Testis (tissue), 3 donors: ENCODE data around the gene PITPNC1. TPM values are rescaled to one million over a fixed set of nuclear protein-coding genes. Genes with fewer than 3 reads are reported as not detected.

ENCODE experiments used
- DNase-seq: peaks from one replicate; pipeline ENCODE4 v3.0.0-alpha.2; 2019
- H3K27ac ChIP-seq, 2 donors: fragments of 200-600 bp; sonication (generic); one replicate each; pipeline ENCODE4 v1.5.1; 2019
- H3K27me3 ChIP-seq: fragments of 200-600 bp; sonication (generic); one replicate; pipeline ENCODE4 v1.5.1; 2019
- H3K36me3 ChIP-seq: fragments of 200-600 bp; sonication (generic); one replicate; pipeline ENCODE4 v1.5.1; 2017; ENCODE audit warnings: low read depth; ENCODE audit errors: missing control alignments
- H3K4me1 ChIP-seq: fragments of 200-600 bp; sonication (generic); one replicate; pipeline ENCODE4 v1.5.1; 2019
- H3K4me3 ChIP-seq, 2 donors: fragments of 200-600 bp; sonication (generic); one replicate each; pipeline ENCODE4 v1.5.1; 2017 to 2019
- H3K9me3 ChIP-seq: fragments of 200-600 bp; sonication (generic); one replicate; pipeline ENCODE4 v1.5.1; 2017
- CTCF ChIP-seq, 3 experiments: fragments of 450-650 bp in 2 of 3; fragments of 200-600 bp in 1 of 3; sonication (generic) in 1 of 3; IDR thresholded peaks; one replicate each; pipeline ENCODE4 v1.5.1; 2016 to 2019; ENCODE audit warnings: antibody characterized with exemption in 3 of 3, mild to moderate bottlenecking in 2 of 3, moderate library complexity in 1 of 3
- POLR2A ChIP-seq: fragments of 450-650 bp; IDR thresholded peaks from one replicate; pipeline ENCODE4 v1.6.1; 2017; ENCODE audit warnings: antibody characterized with exemption, mild to moderate bottlenecking, moderate library complexity
- WGBS, 2 donors: methylation state at CpG; one replicate each; pipeline ENCODE4 v1.1.5; 2018; 5-methylcytosine and 5-hydroxymethylcytosine counted together
- intact Hi-C: fragments of 100-400 bp; cut with DNase I; formaldehyde crosslinking; loops from one replicate; pipeline ENCODE4 v1.15.1; 2023; ENCODE audit warnings: low total_unique reads
- polyA plus RNA-seq: library from polyadenylated mRNA; stranded (reverse); fragments of 350-450 nt; fragmentation: Illumina TruSeq; extraction: RNeasy Lipid Tissue Mini Kit (QIAGEN cat#74804); gene quantifications from one replicate; pipeline ENCODE4 v1.2.3, GENCODE V29; 2014; ENCODE audit warnings: low read depth, low replicate concordance; ENCODE audit not compliant: insufficient read depth
- total RNA-seq, 2 donors: library from RNA; depleted of rRNA; stranded (reverse); fragments of >200 nt; gene quantifications; one replicate each; pipeline ENCODE4 v1.2.3, GENCODE V29; 2016

The PITPNC1 gene
- total and polyA plus RNA-seq, 3 donors from 2014 or later, result 8.3 to 12.8 (median 12.2) TPM

GRCh38 chr17:67693811-67694210, 316.7 kb downstream of the PITPNC1 start:
- DNase-seq, result no peak

GRCh38 chr17:67696347-67696746, 319.3 kb downstream of the PITPNC1 start:
- TF ChIP-seq CTCF (IDR thresholded peaks at IDR 0.05) (no peak), POLR2A (no peak)
- Histone ChIP-seq H3K9me3 (no peaks in the 10 kb centered on the region), H3K4me3 (no peak overlapping the region), H3K27ac (no peak overlapping the region), H3K27me3 (no peaks in the 10 kb centered on the region), H3K4me1 (no peaks in the 10 kb centered on the region), H3K36me3 (no peaks in the 10 kb centered on the region)
- 78 to 87% methylated on average over 3 of the region's 3 CpGs for WGBS, 2 donors
- intact Hi-C loops, result no loop called here
- no peak for DNase-seq

More at GRCh38 chr17:67693811-67694210, 316.7 kb downstream of the PITPNC1 start:
- Histone ChIP-seq H3K9me3 (no peaks in the 10 kb centered on the region), H3K27ac (no peak overlapping the region), H3K36me3 (no peaks in the 10 kb centered on the region), H3K4me3 (no peak overlapping the region), H3K27me3 (no peaks in the 10 kb centered on the region), H3K4me1 (peaks cover 3% of the 10 kb centered on the region)
- intact Hi-C loops, result loop anchor here (5.0 kb wide), 1 partner anchor 317 kb away; the partner anchor contains the start of gene PITPNC1
- TF ChIP-seq CTCF (IDR thresholded peaks at IDR 0.05) (no peak), POLR2A (no peak)

DNA sequence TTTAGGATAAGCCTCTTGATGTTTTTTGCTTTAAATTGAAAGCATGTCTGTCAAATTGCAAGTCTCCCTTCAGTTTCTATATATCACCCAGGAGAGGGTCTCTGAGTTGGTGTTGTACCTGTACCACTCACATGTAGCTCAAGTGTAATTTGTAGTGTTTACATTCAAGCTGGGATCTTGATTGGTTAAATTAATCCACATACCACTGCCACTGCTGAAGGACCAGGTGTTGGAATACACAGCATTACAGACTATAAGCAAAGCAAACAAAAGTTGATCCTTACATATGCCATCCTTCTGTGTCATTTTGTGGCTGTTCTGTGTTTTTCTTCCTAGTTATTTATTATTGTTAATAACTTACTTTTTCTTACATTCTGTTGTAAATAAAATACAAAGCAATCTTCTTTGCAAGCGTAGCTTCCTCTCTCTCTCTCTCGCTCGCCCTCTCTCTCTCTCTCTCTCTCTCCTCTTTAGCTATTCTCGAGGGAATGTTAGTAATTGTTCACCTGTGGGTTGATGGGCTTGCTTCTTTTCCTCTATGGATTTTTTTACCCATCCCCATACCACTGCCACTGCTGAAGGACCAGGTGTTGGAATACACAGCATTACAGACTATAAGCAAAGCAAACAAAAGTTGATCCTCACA, 319.9 kb downstream of the PITPNC1 start:
- 87 to 93% methylated on average over 4 of the region's 4 CpGs for WGBS, 2 donors
- no peak for DNase-seq
- no peaks in the 10 kb centered on the region for H3K36me3 ChIP-seq
- H3K4me3 ChIP-seq, result no peak overlapping the region
- H3K9me3 ChIP-seq, result no peaks in the 10 kb centered on the region
- H3K27ac ChIP-seq, result no peak overlapping the region
- TF ChIP-seq CTCF (IDR thresholded peaks at IDR 0.05), result no peak
- TF ChIP-seq POLR2A, result no peak
- intact Hi-C loops, result no loop called here
- H3K27me3 ChIP-seq, result no peaks in the 10 kb centered on the region
- no peaks in the 10 kb centered on the region for H3K4me1 ChIP-seq

DNA sequence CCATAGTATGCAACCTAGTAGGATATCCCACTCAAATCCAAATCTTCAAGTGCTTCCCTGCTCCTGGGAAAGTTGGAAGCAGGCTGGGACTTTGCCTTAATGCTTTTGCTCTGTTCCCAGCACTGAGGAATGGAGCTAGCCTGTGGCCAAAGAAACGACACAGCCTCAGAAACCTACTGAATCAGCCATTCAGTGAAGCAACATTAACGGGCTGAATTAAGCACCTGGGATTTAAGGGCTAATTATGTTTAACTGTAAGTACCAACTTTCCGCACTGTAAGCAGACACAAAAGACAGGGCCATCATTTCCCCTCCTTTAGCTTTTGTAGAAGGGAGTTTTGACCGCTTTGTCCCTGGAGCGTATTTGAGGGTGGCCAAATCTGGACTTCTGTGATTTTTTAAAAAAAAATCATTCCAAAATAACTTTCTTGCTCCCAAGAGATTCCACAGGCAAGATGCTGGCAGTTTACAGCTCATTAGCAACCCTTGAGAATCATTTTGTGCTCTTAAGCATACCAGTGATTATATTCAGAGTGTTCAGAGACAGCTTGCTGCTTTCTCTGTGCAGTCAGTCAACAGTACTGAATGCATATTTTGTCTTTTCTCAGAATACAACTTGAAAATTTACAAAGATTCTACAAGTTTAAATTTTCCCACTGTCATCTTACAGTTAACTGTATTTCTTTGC, 323.1 kb downstream of the PITPNC1 start:
- Histone ChIP-seq H3K4me1 (no peaks in the 10 kb centered on the region), H3K27me3 (no peaks in the 10 kb centered on the region), H3K27ac (no peak overlapping the region), H3K9me3 (no peaks in the 10 kb centered on the region), H3K4me3 (no peak overlapping the region), H3K36me3 (no peaks in the 10 kb centered on the region)
- 69 to 72% methylated on average over 5 of the region's 5 CpGs for WGBS, 2 donors
- TF ChIP-seq CTCF (IDR thresholded peaks at IDR 0.05) (no peak), POLR2A (no peak)
- intact Hi-C loops, result no loop called here
- no peak for DNase-seq
